NAMALWA (cell line): ENCODE data around the gene CYP26C1.
A peak's percentile ranks its signal among the peaks of the same experiment; 100 is the strongest.
"Not testable (repeated sequence)": the region's sequence is repeated elsewhere in the genome, so short reads cannot be mapped to it uniquely, and the experiment has no call there.

Source experiments
- DNase-seq: peaks from one replicate; pipeline ENCODE4 v3.0.0-alpha.2; 2015; ENCODE audit warnings: low spot score

The CYP26C1 gene

GRCh38 chr10:93077860-93078337, 17.3 kb downstream of the CYP26C1 start:
- DNase-seq, result no peak

- DNase-seq, result no peak
Measured at GRCh38 chr10:93079663-93080349, 19.2 kb downstream of the CYP26C1 start.

- peak; percentile 66 for DNase-seq
Measured at GRCh38 chr10:93080350-93081046, 19.9 kb downstream of the CYP26C1 start.

GRCh38 chr10:93081318-93081717, 20.7 kb downstream of the CYP26C1 start:
- no peak for DNase-seq

GRCh38 chr10:93081834-93082233, 21.2 kb downstream of the CYP26C1 start:
- DNase-seq, result no peak

GRCh38 chr10:93083743-93084539, 23.3 kb downstream of the CYP26C1 start:
- DNase-seq, result no peak

GRCh38 chr10:93085272-93085859, 24.8 kb downstream of the CYP26C1 start:
- DNase-seq, result no peak

GRCh38 chr10:93086289-93086688, 25.7 kb downstream of the CYP26C1 start:
- no peak for DNase-seq

- DNase-seq, result no peak
Measured at GRCh38 chr10:93087846-93088245, 27.2 kb downstream of the CYP26C1 start.

GRCh38 chr10:93088466-93088865, 27.9 kb downstream of the CYP26C1 start:
- DNase-seq, result no peak

GRCh38 chr10:93090619-93091018, 30.0 kb downstream of the CYP26C1 start:
- DNase-seq, result no peak

- no peak for DNase-seq
Measured at GRCh38 chr10:93091960-93092359, 31.4 kb downstream of the CYP26C1 start.

- no peak for DNase-seq
Measured at GRCh38 chr10:93095225-93095624, 34.6 kb downstream of the CYP26C1 start.

- DNase-seq, result no peak
Measured at GRCh38 chr10:93096901-93097300, 36.3 kb downstream of the CYP26C1 start.

GRCh38 chr10:93097386-93097785, 36.8 kb downstream of the CYP26C1 start:
- DNase-seq, result no peak

GRCh38 chr10:93098816-93099215, 38.2 kb downstream of the CYP26C1 start:
- no peak for DNase-seq

GRCh38 chr10:93099670-93100069, 39.1 kb downstream of the CYP26C1 start:
- no peak for DNase-seq

- DNase-seq, result not testable (repeated sequence)
Measured at GRCh38 chr10:93101148-93101547, 40.5 kb downstream of the CYP26C1 start.

- DNase-seq, result no peak
Measured at GRCh38 chr10:93103953-93104352, 43.4 kb downstream of the CYP26C1 start.

- no peak for DNase-seq
Measured at GRCh38 chr10:93106631-93107072, 46.1 kb downstream of the CYP26C1 start.

- DNase-seq, result no peak
Measured at GRCh38 chr10:93110472-93111146, 50.0 kb downstream of the CYP26C1 start.

- no peak for DNase-seq
Measured at GRCh38 chr10:93113042-93113441, 52.4 kb downstream of the CYP26C1 start.
